Measurements from ENCODE around the gene TNFAIP3.

Gene TNFAIP3

GRCh38 chr6:137866200-137866913, 702 bp upstream of the TNFAIP3 start:
- DNase-seq, result no peak

- peak; percentile 67 for DNase-seq
These were observed 838 bp downstream of the TNFAIP3 start for GRCh38 chr6:137867685-137868509.

GRCh38 chr6:137868721-137869548, 1.9 kb downstream of the TNFAIP3 start:
- peak; percentile 40 for DNase-seq

GRCh38 chr6:137869549-137870307, 2.7 kb downstream of the TNFAIP3 start:
- DNase-seq, result peak; percentile 47

- peak; percentile 33 for DNase-seq
These were observed 3.2 kb downstream of the TNFAIP3 start for GRCh38 chr6:137870308-137870644.

- DNase-seq, result peak; percentile 82
These were observed 3.7 kb downstream of the TNFAIP3 start for GRCh38 chr6:137870744-137871247.

GRCh38 chr6:137871291-137871690, 4.2 kb downstream of the TNFAIP3 start:
- peak; percentile 54 for DNase-seq

- DNase-seq, result peak; percentile 48
These were observed 4.9 kb downstream of the TNFAIP3 start for GRCh38 chr6:137871831-137872454.

- peak; percentile 53 for DNase-seq
These were observed 5.6 kb downstream of the TNFAIP3 start for GRCh38 chr6:137872581-137873115.

- peak; percentile 98 for DNase-seq
These were observed 6.3 kb downstream of the TNFAIP3 start for GRCh38 chr6:137873273-137873762.

GRCh38 chr6:137874204-137875057, 7.4 kb downstream of the TNFAIP3 start:
- peak; percentile 91 for DNase-seq

GRCh38 chr6:137875058-137875520, 8.0 kb downstream of the TNFAIP3 start:
- peak; percentile 39 for DNase-seq

- peak; percentile 38 for DNase-seq
These were observed 8.5 kb downstream of the TNFAIP3 start for GRCh38 chr6:137875606-137876005.

- no peak for DNase-seq
These were observed 9.5 kb downstream of the TNFAIP3 start for GRCh38 chr6:137876547-137876946.

GRCh38 chr6:137877113-137877512, 10.1 kb downstream of the TNFAIP3 start:
- DNase-seq, result peak; percentile 16

- no peak for DNase-seq
These were observed 10.5 kb downstream of the TNFAIP3 start for GRCh38 chr6:137877606-137878005.

- DNase-seq, result peak; percentile 72
These were observed 11.0 kb downstream of the TNFAIP3 start for GRCh38 chr6:137878029-137878428.

- peak; percentile 23 for DNase-seq
These were observed 11.6 kb downstream of the TNFAIP3 start for GRCh38 chr6:137878486-137879285.

GRCh38 chr6:137879299-137879698, 12.2 kb downstream of the TNFAIP3 start:
- no peak for DNase-seq
